GM12878 (cell line): ENCODE data around the gene GRK2. TPM values are rescaled to one million over a fixed set of nuclear protein-coding genes. Genes with fewer than 3 reads are reported as not detected.

Experiments
- ATAC-seq: fragments of 200-7000 bp; cut with Tn5 transposase; 3 replicates; pipeline ENCODE4 v1.9.1; 2020; ENCODE audit warnings: mild to moderate bottlenecking, moderate library complexity
- BruUV-seq: library from RNA; stranded (reverse); fragments of 400-500 nt; replicated peaks from 2 replicates; lab custom pipeline; 2021; lab: Mats Ljungman, UMichigan
- CTCF ChIA-PET: fragments of 300-600 bp; sonication (Branson Sonifier 250); formaldehyde crosslinking; extraction: SDS; loops from one replicate; lab custom pipeline; 2021; ENCODE audit warnings: inconsistent platforms; lab: Yijun Ruan, JAX
- POLR2A ChIA-PET: fragments of 350-600 bp; formaldehyde crosslinking; extraction: SDS; loops from one replicate; lab custom pipeline; 2021; ENCODE audit warnings: inconsistent platforms; lab: Charles Lee
- RAD21 ChIA-PET: fragments of 300-600 bp; sonication (Branson Sonifier 250); formaldehyde crosslinking; loops from one replicate; lab custom pipeline; 2023; ENCODE audit warnings: antibody characterized with exemption; ENCODE audit not compliant: unreplicated experiment; lab: Charles Lee
- SMC1A ChIA-PET: fragments of 300-600 bp; sonication (Branson Sonifier 250); formaldehyde crosslinking; loops from one replicate; lab custom pipeline; 2023; ENCODE audit not compliant: unreplicated experiment, uncharacterized antibody; lab: Charles Lee
- DNase-seq: peaks from one replicate; pipeline ENCODE4 v3.0.0-alpha.2; 2011; ENCODE audit warnings: low read depth, low spot score
- FAIRE-seq: peaks from 3 replicates; lab custom pipeline; 2011; peaks lifted over from hg19 to GRCh38; lab: Jason Lieb, UNC
- H2AFZ ChIP-seq: 2 replicates; pipeline ENCODE4 v1.6.0; 2011; ENCODE audit warnings: low read depth, low read length, control low read depth; ENCODE audit not compliant: control insufficient read depth
- H3K27ac ChIP-seq: 2 replicates; pipeline ENCODE4 v1.5.1; 2011; ENCODE audit warnings: control low read depth; ENCODE audit not compliant: control insufficient read depth, insufficient read depth
- H3K27me3 ChIP-seq, 2 experiments: replicated peaks in 1 of 2; 2 replicates each; pipeline versions ENCODE4 v1.6.0 to v1.6.1; 2011; ENCODE audit warnings: low read length in 1 of 2; ENCODE audit not compliant: control insufficient read depth in 2 of 2, insufficient read depth in 2 of 2
- H3K36me3 ChIP-seq, 2 experiments: 2 replicates each; pipeline ENCODE4 v1.5.1; 2011; ENCODE audit warnings: low read length in 1 of 2; ENCODE audit not compliant: control insufficient read depth in 2 of 2, insufficient read depth in 2 of 2
- H3K4me1 ChIP-seq: 2 replicates; pipeline ENCODE4 v1.6.1; 2011; ENCODE audit warnings: mild to moderate bottlenecking, low read length, moderate library complexity, mixed read lengths; ENCODE audit not compliant: control insufficient read depth, insufficient read depth
- H3K4me2 ChIP-seq: 2 replicates; pipeline ENCODE4 v1.6.0; 2011; ENCODE audit warnings: control low read depth; ENCODE audit not compliant: control insufficient read depth, insufficient read depth
- H3K4me3 ChIP-seq: fragments of 200-600 bp; sonication (generic); 2 replicates; pipeline ENCODE4 v1.5.1; 2016
- H3K79me2 ChIP-seq: 2 replicates; pipeline ENCODE4 v1.6.0; 2011; ENCODE audit warnings: low read length; ENCODE audit not compliant: control insufficient read depth, insufficient read depth
- H3K9ac ChIP-seq: 2 replicates; pipeline ENCODE4 v1.8.0; 2011; ENCODE audit warnings: low read length, control low read depth, mixed read lengths; ENCODE audit not compliant: control insufficient read depth, insufficient read depth
- H3K9me3 ChIP-seq: replicated peaks from 3 replicates; pipeline ENCODE4 v1.5.1; 2011; ENCODE audit warnings: mild to moderate bottlenecking, low read length; ENCODE audit not compliant: control insufficient read depth, insufficient read depth
- H4K20me1 ChIP-seq: 2 replicates; pipeline ENCODE4 v1.6.0; 2011; ENCODE audit not compliant: control insufficient read depth, insufficient read depth
- BACH1 ChIP-seq: fragments of 450-650 bp; IDR thresholded peaks from 2 replicates; pipeline ENCODE4 v1.6.1; 2017; ENCODE audit warnings: mild to moderate bottlenecking, borderline replicate concordance
- BHLHE40 ChIP-seq, 2 experiments: fragments of 450-650 bp in 1 of 2; IDR thresholded peaks; 2 replicates each; pipeline ENCODE4 v1.6.1; 2011 to 2017; ENCODE audit warnings: low read depth in 2 of 2, borderline replicate concordance in 1 of 2, improper control_type of control experiment in 1 of 2, low read length in 1 of 2, mild to moderate bottlenecking in 1 of 2
- BMI1 ChIP-seq: fragments of 450-650 bp; IDR thresholded peaks from 2 replicates; pipeline ENCODE4 v1.6.1; 2016; ENCODE audit warnings: mild to moderate bottlenecking, moderate library complexity, borderline replicate concordance
- CEBPB ChIP-seq, 2 experiments: fragments of 150-350 bp in 1 of 2; IDR thresholded peaks; 2 replicates each; pipeline ENCODE4 v1.6.1; 2012 to 2014; ENCODE audit warnings: low read depth in 2 of 2, low read length in 2 of 2, borderline replicate concordance in 1 of 2, inconsistent platforms in 1 of 2
- EZH2 ChIP-seq: IDR thresholded peaks from 2 replicates; pipeline ENCODE4 v1.6.1; 2012; ENCODE audit warnings: low read depth, mild to moderate bottlenecking, control low read depth, inconsistent platforms, low read length, borderline replicate concordance; ENCODE audit not compliant: control insufficient read depth
- LARP7 ChIP-seq: fragments of 450-650 bp; IDR thresholded peaks from 2 replicates; pipeline ENCODE4 v1.6.1; 2017; ENCODE audit warnings: mild to moderate bottlenecking
- POU2F2 ChIP-seq: IDR thresholded peaks from 3 replicates; pipeline ENCODE4 v1.6.1; 2011; ENCODE audit warnings: low read depth, mild to moderate bottlenecking, low read length, borderline replicate concordance
- RCOR1 ChIP-seq: conservative IDR thresholded peaks from 2 replicates; pipeline ENCODE4 v1.6.1; 2012; ENCODE audit warnings: low read depth, low read length, improper control_type of control experiment
- RFX5 ChIP-seq: IDR thresholded peaks from 2 replicates; pipeline ENCODE4 v1.6.1; 2011; ENCODE audit warnings: low read depth, low read length, improper control_type of control experiment
- TBL1XR1 ChIP-seq: IDR thresholded peaks from 2 replicates; pipeline ENCODE4 v1.6.1; 2012; ENCODE audit warnings: low read depth, low read length, improper control_type of control experiment
- WGBS: methylation state at CpG from one replicate; pipeline ENCODE4 v1.1.6; 2016; ENCODE audit warnings: low lambda C conversion rate; ENCODE audit not compliant: insufficient replicate concordance, insufficient coverage; ENCODE audit errors: missing lambda C conversion rate; 5-methylcytosine and 5-hydroxymethylcytosine counted together
- in situ Hi-C: fragments of 300-500 bp; cut with MboI; formaldehyde crosslinking; loops from 9 replicates; pipeline ENCODE4 v1.14.3; 2018; ENCODE audit warnings: mixed read lengths
- intact Hi-C: fragments of 100-400 bp; cut with micrococcal nuclease; formaldehyde crosslinking; loops from one replicate; pipeline ENCODE4 v1.14.2; 2022; ENCODE audit not compliant: unreplicated experiment
- polyA plus RNA-seq, 11 experiments: library from polyadenylated mRNA; depleted of rRNA in 4 of 11; unstranded in 6 of 11; stranded (reverse) in 5 of 11; fragments of >200 nt; fragmentation: Nextera tagmentation in 4 of 11; fragmentation: Illumina TruSeq in 1 of 11; extraction: Ambion mirVana in 4 of 11; extraction: Trizol in 1 of 11; gene quantifications; 1 replicate in 1 of 11; 2 replicates in 10 of 11; pipeline versions ENCODE4 v1.2.1 to v1.2.3, GENCODE V29; 2011 to 2016; ENCODE audit warnings: inconsistent platforms in 2 of 11, missing spikeins in 2 of 11, low read depth in 1 of 11
- total RNA-seq, 4 experiments: library from RNA; depleted of rRNA in 3 of 4; stranded (reverse); fragments of >200 nt in 3 of 4; fragmentation: Illumina TruSeq in 1 of 4; extraction: Trizol in 1 of 4; gene quantifications; 2 replicates each; pipeline versions ENCODE4 v1.2.1 to v1.2.3, GENCODE V29; 2013 to 2021
- TF ChIP-seq, protein P1 (sequence below): fragments of 450-650 bp; IDR thresholded peaks from 2 replicates; pipeline ENCODE4 v1.6.1; 2017; ENCODE audit warnings: mild to moderate bottlenecking, moderate library complexity
- TF ChIP-seq, protein P2 (sequence below): fragments of 450-650 bp; IDR thresholded peaks from 2 replicates; pipeline ENCODE4 v1.6.1; 2017; ENCODE audit warnings: mild to moderate bottlenecking
- TF ChIP-seq, protein P3 (sequence below): fragments of 450-650 bp; IDR thresholded peaks from 2 replicates; pipeline ENCODE4 v1.6.1; 2017; ENCODE audit warnings: mild to moderate bottlenecking, low read depth, inconsistent platforms; ENCODE audit not compliant: poor library complexity, severe bottlenecking
- TF ChIP-seq, protein P4 (sequence below): IDR thresholded peaks from 2 replicates; pipeline ENCODE4 v1.6.1; 2012; ENCODE audit warnings: low read depth, low read length, improper control_type of control experiment

GRK2 gene
- total and polyA plus RNA-seq, 10 of the 15 experiments (the other 5 are each of a cell fraction or from before 2014, with no cell fraction given) = 1.0 to 160 (median 66.1) TPM

DNA sequence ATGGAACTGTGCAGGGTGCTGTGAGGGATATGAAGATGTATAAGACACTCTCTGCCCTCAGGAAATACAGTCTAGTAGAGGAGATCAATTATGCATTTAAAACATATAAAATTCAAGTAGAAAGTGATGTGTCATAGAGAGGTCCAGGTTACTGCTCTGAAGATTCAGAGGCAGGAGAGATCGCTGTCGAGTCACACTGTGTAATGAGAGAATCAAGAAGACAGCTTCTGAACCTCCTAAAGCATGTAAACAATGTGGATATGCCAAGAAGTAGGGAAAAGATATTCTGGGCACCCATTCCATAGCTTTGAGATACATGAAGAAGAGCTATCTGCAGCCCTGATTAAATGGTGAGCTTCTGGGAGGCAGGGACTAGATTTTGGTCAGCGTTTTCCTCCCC is 53.7 kb downstream of the GRK2 start:
- no peaks in the 10 kb centered on the region for H4K20me1 ChIP-seq
- ChIA-PET CTCF (interaction anchor here (1.4 to 12.1 kb wide), 5 partner anchors 25 to 130 kb away, joined by 3 to 151 read pairs (median 72); partner anchors contain the start of gene POLD4), POLR2A (interaction anchor here (0.6 to 0.9 kb wide), 3 partner anchors 24 to 150 kb away, joined by 3 to 5 read pairs (median 5); no protein-coding TSS in a partner anchor), RAD21 (interaction anchor here (0.7 to 7.8 kb wide), 3 partner anchors 33 to 61 kb away, joined by 4 to 75 read pairs (median 64); partner anchors contain the start of genes CLCF1 and POLD4), SMC1A (interaction anchor here (0.5 to 7.6 kb wide), 12 partner anchors 11 to 552 kb away, joined by 3 to 82 read pairs (median 4); partner anchors contain the start of gene POLD4)
- no peaks in the 10 kb centered on the region for H3K9me3 ChIP-seq
- no peaks in the 10 kb centered on the region for H3K36me3 ChIP-seq
- 65% methylated on average over 3 of the region's 3 CpGs for WGBS
- no peak overlapping the region for H3K27ac ChIP-seq
- FAIRE-seq = no peak
- intact Hi-C loops (no loop called here), in situ Hi-C loops (no loop called here)
- DNase-seq = no peak
- BruUV-seq = no TSS peak
- H3K9ac ChIP-seq = no peak overlapping the region
- peaks cover 3% of the 10 kb centered on the region for H3K4me1 ChIP-seq
- H3K4me2 ChIP-seq = no peak overlapping the region
- ATAC-seq = no peak
- no peak overlapping the region for H3K4me3 ChIP-seq
- no peaks in the 10 kb centered on the region for H3K79me2 ChIP-seq
- H3K27me3 ChIP-seq = no peaks in the 10 kb centered on the region
- no peak overlapping the region for H2AFZ ChIP-seq
- TF ChIP-seq EZH2 = no peak
- TF ChIP-seq RFX5 = no peak
- no peak for TF ChIP-seq CEBPB (IDR thresholded peaks at IDR 0.05; ENCODE audit: borderline replicate concordance in 1 of 2, low read depth in 2 of 2, low read length in 2 of 2)
- TF ChIP-seq, protein P1, sequence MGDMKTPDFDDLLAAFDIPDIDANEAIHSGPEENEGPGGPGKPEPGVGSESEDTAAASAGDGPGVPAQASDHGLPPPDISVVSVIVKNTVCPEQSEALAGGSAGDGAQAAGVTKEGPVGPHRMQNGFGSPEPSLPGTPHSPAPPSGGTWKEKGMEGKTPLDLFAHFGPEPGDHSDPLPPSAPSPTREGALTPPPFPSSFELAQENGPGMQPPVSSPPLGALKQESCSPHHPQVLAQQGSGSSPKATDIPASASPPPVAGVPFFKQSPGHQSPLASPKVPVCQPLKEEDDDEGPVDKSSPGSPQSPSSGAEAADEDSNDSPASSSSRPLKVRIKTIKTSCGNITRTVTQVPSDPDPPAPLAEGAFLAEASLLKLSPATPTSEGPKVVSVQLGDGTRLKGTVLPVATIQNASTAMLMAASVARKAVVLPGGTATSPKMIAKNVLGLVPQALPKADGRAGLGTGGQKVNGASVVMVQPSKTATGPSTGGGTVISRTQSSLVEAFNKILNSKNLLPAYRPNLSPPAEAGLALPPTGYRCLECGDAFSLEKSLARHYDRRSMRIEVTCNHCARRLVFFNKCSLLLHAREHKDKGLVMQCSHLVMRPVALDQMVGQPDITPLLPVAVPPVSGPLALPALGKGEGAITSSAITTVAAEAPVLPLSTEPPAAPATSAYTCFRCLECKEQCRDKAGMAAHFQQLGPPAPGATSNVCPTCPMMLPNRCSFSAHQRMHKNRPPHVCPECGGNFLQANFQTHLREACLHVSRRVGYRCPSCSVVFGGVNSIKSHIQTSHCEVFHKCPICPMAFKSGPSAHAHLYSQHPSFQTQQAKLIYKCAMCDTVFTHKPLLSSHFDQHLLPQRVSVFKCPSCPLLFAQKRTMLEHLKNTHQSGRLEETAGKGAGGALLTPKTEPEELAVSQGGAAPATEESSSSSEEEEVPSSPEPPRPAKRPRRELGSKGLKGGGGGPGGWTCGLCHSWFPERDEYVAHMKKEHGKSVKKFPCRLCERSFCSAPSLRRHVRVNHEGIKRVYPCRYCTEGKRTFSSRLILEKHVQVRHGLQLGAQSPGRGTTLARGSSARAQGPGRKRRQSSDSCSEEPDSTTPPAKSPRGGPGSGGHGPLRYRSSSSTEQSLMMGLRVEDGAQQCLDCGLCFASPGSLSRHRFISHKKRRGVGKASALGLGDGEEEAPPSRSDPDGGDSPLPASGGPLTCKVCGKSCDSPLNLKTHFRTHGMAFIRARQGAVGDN = no peak
- TF ChIP-seq BACH1 = no peak
- no peak for TF ChIP-seq TBL1XR1
- TF ChIP-seq BHLHE40 (IDR thresholded peaks at IDR 0.05; ENCODE audit: borderline replicate concordance in 1 of 2, low read depth in 2 of 2, low read length in 1 of 2) = no peak
- TF ChIP-seq, protein P2, sequence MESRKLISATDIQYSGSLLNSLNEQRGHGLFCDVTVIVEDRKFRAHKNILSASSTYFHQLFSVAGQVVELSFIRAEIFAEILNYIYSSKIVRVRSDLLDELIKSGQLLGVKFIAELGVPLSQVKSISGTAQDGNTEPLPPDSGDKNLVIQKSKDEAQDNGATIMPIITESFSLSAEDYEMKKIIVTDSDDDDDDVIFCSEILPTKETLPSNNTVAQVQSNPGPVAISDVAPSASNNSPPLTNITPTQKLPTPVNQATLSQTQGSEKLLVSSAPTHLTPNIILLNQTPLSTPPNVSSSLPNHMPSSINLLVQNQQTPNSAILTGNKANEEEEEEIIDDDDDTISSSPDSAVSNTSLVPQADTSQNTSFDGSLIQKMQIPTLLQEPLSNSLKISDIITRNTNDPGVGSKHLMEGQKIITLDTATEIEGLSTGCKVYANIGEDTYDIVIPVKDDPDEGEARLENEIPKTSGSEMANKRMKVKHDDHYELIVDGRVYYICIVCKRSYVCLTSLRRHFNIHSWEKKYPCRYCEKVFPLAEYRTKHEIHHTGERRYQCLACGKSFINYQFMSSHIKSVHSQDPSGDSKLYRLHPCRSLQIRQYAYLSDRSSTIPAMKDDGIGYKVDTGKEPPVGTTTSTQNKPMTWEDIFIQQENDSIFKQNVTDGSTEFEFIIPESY = no peak
- TF ChIP-seq, protein P3, sequence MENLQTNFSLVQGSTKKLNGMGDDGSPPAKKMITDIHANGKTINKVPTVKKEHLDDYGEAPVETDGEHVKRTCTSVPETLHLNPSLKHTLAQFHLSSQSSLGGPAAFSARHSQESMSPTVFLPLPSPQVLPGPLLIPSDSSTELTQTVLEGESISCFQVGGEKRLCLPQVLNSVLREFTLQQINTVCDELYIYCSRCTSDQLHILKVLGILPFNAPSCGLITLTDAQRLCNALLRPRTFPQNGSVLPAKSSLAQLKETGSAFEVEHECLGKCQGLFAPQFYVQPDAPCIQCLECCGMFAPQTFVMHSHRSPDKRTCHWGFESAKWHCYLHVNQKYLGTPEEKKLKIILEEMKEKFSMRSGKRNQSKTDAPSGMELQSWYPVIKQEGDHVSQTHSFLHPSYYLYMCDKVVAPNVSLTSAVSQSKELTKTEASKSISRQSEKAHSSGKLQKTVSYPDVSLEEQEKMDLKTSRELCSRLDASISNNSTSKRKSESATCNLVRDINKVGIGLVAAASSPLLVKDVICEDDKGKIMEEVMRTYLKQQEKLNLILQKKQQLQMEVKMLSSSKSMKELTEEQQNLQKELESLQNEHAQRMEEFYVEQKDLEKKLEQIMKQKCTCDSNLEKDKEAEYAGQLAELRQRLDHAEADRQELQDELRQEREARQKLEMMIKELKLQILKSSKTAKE = no peak
- TF ChIP-seq RCOR1 = no peak
- TF ChIP-seq BMI1 = no peak
- TF ChIP-seq, protein P4, sequence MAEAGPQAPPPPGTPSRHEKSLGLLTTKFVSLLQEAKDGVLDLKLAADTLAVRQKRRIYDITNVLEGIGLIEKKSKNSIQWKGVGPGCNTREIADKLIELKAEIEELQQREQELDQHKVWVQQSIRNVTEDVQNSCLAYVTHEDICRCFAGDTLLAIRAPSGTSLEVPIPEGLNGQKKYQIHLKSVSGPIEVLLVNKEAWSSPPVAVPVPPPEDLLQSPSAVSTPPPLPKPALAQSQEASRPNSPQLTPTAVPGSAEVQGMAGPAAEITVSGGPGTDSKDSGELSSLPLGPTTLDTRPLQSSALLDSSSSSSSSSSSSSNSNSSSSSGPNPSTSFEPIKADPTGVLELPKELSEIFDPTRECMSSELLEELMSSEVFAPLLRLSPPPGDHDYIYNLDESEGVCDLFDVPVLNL = no peak
- TF ChIP-seq POU2F2 = no peak
- TF ChIP-seq LARP7 = no peak
